ENCODE measurements around the gene MMP23B.
"Not testable (repeated sequence)": the region's sequence is repeated elsewhere in the genome, so short reads cannot be mapped to it uniquely, and the experiment has no call there.

DNA sequence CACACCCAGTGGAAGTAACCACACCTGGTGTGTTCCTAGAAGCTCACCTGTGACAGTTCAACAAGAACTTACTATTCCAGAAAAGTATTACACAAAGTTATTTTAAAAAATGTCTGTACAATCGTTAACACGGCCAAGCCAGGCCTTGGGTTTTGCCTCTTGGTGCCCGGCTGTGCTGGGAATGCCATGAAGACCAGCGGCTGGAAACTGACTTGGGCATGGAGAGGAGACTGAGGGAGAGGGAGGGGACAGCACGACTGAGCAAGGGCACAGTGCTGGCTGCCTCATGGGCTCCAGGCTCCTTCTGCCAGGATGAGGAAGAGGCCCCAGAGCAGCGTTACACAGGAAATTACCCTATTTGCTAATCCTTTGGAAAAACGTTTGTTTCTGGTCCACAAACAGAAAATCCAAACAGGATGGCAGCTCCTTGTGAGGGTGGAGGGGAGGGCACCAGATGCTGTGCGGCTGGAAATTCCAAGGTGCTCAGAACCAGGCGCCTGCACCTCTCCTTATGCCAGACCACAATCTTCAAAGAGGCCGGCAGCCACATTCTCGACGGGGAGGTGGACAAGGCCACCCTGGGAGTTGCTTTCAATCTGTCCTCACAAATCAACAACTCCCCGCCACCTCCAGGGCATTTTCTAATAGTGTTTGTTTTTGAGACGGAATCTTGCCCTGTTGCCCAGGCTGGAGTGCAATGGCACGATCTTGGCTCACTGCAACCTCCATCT lies 31.0 kb downstream of the MMP23B start:
- TF ChIP-seq RFX5, EP300 (IDR thresholded peaks at IDR 0.05): not testable (repeated sequence)
